ENCODE measurements around the gene MTMR12.
"Not testable (repeated sequence)": the region's sequence is repeated elsewhere in the genome, so short reads cannot be mapped to it uniquely, and the experiment has no call there.

DNA sequence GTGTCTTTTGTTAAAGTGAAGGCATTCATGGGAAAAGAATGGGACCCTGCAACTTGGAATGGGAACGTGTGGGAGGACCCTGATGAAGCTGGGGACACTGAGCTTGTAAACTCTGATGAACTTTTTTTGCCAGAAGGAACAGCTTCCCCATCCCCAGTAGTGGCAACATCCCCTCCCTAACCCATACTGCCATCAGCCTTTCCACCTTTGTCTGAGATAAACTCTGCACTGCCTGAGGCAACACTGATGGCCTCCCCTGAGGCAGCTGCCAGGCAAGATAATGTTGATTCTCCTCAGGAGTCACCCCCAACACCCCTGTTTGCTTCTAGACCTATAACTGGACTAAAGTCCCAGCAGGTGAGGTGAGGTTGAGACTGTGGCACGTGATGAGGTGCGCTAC, 24.6 kb downstream of the MTMR12 start:
- not testable (repeated sequence) for TF ChIP-seq EZH2 (IDR thresholded peaks at IDR 0.05; ENCODE audit: low read length); CTCF (optimal IDR thresholded peaks at IDR 0.05 in 1 of 3, IDR thresholded peaks at IDR 0.05 in 1 of 3, conservative IDR thresholded peaks at IDR 0.05 in 1 of 3; ENCODE audit: extremely low read depth in 1 of 3, insufficient read depth in 2 of 3, low read length in 3 of 3)
